Stimulated activated naive CD8-positive, alpha-beta T cell treated with anti-CD3 and anti-CD28 coated beads, Interleukin-15, Interleukin-2, amounts not matched to agents 100 U/mL and 50 U/mL, for 24 hours (primary cell): ENCODE results near the gene SYNGR3.

ENCODE experiments used
- ATAC-seq: fragments of 150-1000 bp; cut with Tn5 transposase; one replicate; pipeline ENCODE4 v1.10.0; 2021
- DNase-seq: peaks from one replicate; pipeline ENCODE4 v3.0.0; 2021

SYNGR3 gene

GRCh38 chr16:2042171-2042985 lies 52.6 kb downstream of the SYNGR3 start:
- DNase-seq (no peak), ATAC-seq (no peak)

GRCh38 chr16:2042986-2043666 lies 53.4 kb downstream of the SYNGR3 start:
- no peak for ATAC-seq
- no peak for DNase-seq
